Measurements from ENCODE around the gene USH2A.
"Not testable (repeated sequence)": the region's sequence is repeated elsewhere in the genome, so short reads cannot be mapped to it uniquely, and the experiment has no call there.

USH2A gene

GRCh38 chr1:216201946-216202345, 221.3 kb downstream of the USH2A start:
- no peak for DNase-seq (ENCODE audit: low spot score)

GRCh38 chr1:216200941-216201340, 222.3 kb downstream of the USH2A start:
- no peak for DNase-seq (ENCODE audit: low spot score)

- DNase-seq (ENCODE audit: low spot score), result no peak
Observed at GRCh38 chr1:216194721-216195120, 228.5 kb downstream of the USH2A start.

GRCh38 chr1:216193839-216194443, 229.3 kb downstream of the USH2A start:
- no peak for DNase-seq (ENCODE audit: low spot score)

- no peak for DNase-seq (ENCODE audit: low spot score)
Observed at GRCh38 chr1:216190438-216190837, 232.8 kb downstream of the USH2A start.

- DNase-seq (ENCODE audit: low spot score), result no peak
Observed at GRCh38 chr1:216186816-216187215, 236.4 kb downstream of the USH2A start.

GRCh38 chr1:216186141-216186540, 237.1 kb downstream of the USH2A start:
- DNase-seq (ENCODE audit: low spot score), result no peak

GRCh38 chr1:216184126-216184680, 239.0 kb downstream of the USH2A start:
- DNase-seq (ENCODE audit: low spot score), result peak; percentile 27

GRCh38 chr1:216183454-216183853, 239.8 kb downstream of the USH2A start:
- DNase-seq (ENCODE audit: low spot score), result no peak

- DNase-seq (ENCODE audit: low spot score), result no peak
Observed at GRCh38 chr1:216183007-216183406, 240.2 kb downstream of the USH2A start.

- no peak for DNase-seq (ENCODE audit: low spot score)
Observed at GRCh38 chr1:216181590-216181989, 241.7 kb downstream of the USH2A start.

- DNase-seq (ENCODE audit: low spot score), result no peak
Observed at GRCh38 chr1:216178281-216178680, 245.0 kb downstream of the USH2A start.

- DNase-seq (ENCODE audit: low spot score), result no peak
Observed at GRCh38 chr1:216176970-216177369, 246.3 kb downstream of the USH2A start.

- DNase-seq (ENCODE audit: low spot score), result no peak
Observed at GRCh38 chr1:216175714-216176113, 247.5 kb downstream of the USH2A start.

- DNase-seq (ENCODE audit: low spot score), result no peak
Observed at GRCh38 chr1:216173376-216173995, 249.8 kb downstream of the USH2A start.

- DNase-seq (ENCODE audit: low spot score), result no peak
Observed at GRCh38 chr1:216169351-216169750, 253.9 kb downstream of the USH2A start.

GRCh38 chr1:216168546-216168945, 254.7 kb downstream of the USH2A start:
- DNase-seq (ENCODE audit: low spot score), result no peak

- DNase-seq (ENCODE audit: low spot score), result no peak
Observed at GRCh38 chr1:216154063-216154462, 269.2 kb downstream of the USH2A start.

- no peak for DNase-seq (ENCODE audit: low spot score)
Observed at GRCh38 chr1:216153130-216153529, 270.1 kb downstream of the USH2A start.

- DNase-seq (ENCODE audit: low spot score), result not testable (repeated sequence)
Observed at GRCh38 chr1:216145451-216146018, 277.7 kb downstream of the USH2A start.

GRCh38 chr1:216144661-216145450, 278.4 kb downstream of the USH2A start:
- no peak for DNase-seq (ENCODE audit: low spot score)

- DNase-seq (ENCODE audit: low spot score), result no peak
Observed at GRCh38 chr1:216142921-216143320, 280.3 kb downstream of the USH2A start.

Measured in COLO829 (cell line).